ENCODE results near the gene CBR1.

DNA sequence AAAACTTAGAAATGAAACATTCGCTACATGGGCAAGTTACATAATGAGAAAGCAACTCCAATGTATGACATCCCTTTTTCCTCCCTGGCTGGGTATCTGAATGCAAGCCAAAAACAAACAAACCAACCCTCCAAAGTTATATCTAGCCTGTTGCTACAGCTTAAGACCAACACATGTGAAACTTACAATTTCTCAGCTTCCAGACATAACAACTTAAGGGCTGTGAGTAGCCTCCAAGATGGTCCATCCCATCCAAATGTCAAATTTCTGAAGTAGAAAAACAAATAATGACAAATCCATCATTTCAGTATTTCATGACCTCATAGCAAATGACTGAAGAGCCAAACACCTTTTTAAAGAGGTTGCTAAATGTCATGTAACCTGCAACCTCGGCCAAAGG lies 29.4 kb upstream of the CBR1 start:
- no peak for TF ChIP-seq CTCF (IDR thresholded peaks at IDR 0.05; ENCODE audit: low read length)
- TF ChIP-seq EZH2 (optimal IDR thresholded peaks at IDR 0.05; ENCODE audit: low read depth, low read length), result no peak
- no peak for TF ChIP-seq EZH2phosphoT487 (IDR thresholded peaks at IDR 0.05; ENCODE audit: low read length)

All from MM.1S (cell line).